ENCODE data around the gene LONP2.
"Not testable (repeated sequence)": the region's sequence is repeated elsewhere in the genome, so short reads cannot be mapped to it uniquely, and the experiment has no call there.

The LONP2 gene

GRCh38 chr16:48347980-48348379, 103.9 kb downstream of the LONP2 start:
- peak; percentile 16 for DNase-seq

GRCh38 chr16:48350736-48351135, 106.6 kb downstream of the LONP2 start:
- no peak for DNase-seq

- DNase-seq, result no peak
Measured at GRCh38 chr16:48352648-48353390, 108.7 kb downstream of the LONP2 start.

- DNase-seq, result peak; percentile 25
Measured at GRCh38 chr16:48353565-48354163, 109.6 kb downstream of the LONP2 start.

GRCh38 chr16:48354385-48354784, 110.3 kb downstream of the LONP2 start:
- not testable (repeated sequence) for DNase-seq

GRCh38 chr16:48354877-48355855, 111.1 kb downstream of the LONP2 start:
- DNase-seq, result no peak

DNA sequence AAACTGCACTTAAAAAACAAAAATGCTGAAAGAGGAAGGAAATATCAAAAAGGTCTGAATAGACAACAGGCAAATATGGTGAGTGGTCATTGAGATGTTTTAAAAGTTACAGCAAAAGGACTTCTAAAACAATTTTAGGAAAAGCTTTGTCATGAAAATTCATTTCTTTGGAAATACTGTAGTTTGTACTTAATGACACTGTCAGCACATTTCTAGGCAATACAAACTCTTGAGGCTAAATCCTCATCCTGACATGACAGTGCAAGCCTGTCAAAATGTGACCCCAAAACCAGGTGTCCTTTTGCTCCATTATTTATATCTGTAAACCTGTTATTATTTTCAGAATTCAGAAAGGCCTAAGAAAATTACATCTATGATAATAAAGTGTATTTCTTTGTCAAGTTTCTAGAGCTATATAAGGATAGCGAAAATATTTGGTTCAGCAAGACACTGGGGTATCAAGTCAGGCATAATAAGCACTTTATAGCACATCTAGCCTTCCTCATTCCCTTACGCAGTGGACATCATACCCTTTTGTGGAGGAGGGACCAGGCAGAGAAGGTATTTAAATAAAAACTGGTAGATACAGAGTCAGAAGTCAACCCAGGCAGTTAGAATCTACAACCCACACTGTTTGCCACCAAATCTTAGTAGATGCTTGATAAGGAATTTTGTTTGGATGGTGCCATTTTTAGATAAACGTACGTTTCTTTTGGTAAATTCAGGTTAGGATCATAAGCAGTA, 112.7 kb downstream of the LONP2 start:
- DNase-seq, result no peak

- DNase-seq, result no peak
Measured at GRCh38 chr16:48358419-48358818, 114.3 kb downstream of the LONP2 start.

DNA sequence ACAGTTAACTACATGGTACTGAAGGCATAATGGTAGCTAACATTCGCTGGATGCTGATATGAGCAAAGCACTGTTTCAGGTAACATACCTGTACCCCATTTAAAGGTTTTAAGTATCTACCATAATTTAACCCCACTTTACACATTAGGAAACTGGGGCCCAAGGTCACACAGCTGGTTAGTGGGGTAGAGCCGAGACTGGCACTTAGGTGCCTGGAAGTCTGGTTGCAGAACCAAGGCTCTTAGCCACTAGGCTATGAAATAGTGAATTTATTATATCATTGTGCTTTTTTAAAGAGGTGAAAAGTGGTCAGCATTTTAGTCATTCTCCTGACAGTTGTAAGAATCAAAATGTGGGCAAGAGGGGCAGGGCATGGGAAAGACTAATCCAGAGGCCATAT, 115.9 kb downstream of the LONP2 start:
- no peak for DNase-seq

DNA sequence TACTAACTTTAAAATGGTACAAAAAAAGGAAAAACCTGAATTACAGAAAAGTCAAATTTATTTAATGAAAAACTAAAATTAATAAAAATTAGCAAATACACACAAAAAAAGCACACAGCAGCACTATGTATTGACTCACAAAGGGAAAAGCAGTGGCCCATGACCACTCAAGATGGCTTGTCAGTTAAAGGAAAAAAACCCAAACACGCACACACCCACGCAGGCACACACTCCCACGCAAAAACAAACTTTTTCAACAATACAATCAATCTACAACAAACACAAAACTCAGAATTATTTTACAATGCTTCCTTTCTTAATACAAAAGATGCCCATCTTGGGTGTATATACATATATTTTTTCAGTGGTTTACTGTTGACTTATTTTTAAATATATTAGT, 116.9 kb downstream of the LONP2 start:
- DNase-seq, result no peak

DNA sequence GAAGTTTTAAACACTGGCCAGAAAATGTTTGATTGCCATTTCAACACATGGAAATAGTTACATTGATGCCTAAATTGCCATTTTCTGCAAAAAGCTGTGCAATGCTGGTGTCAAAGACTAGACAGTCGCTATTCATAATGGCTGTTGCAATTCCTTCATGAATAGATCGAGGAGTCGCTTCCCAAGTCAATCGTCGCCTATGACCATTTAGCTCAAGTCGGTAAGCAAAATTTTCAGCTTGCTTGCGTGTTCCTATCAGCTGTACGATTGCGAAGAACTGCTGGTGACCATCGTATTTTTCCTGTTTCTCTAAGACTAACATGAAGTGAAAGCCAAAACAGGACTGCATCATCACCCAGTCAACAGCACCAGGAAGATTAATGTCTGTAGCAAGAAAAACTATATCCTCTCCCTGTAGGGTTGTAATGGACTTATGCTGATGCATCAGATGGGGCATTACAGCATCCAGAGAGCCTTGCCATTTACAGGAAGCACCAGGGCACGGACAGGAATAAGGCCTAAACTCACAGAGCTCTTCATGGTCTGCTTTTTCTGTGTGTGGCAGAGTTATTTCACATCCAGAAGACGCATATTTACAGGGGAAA, 117.5 kb downstream of the LONP2 start:
- DNase-seq, result no peak

GRCh38 chr16:48365025-48365600, 121.0 kb downstream of the LONP2 start:
- DNase-seq, result no peak

DNA sequence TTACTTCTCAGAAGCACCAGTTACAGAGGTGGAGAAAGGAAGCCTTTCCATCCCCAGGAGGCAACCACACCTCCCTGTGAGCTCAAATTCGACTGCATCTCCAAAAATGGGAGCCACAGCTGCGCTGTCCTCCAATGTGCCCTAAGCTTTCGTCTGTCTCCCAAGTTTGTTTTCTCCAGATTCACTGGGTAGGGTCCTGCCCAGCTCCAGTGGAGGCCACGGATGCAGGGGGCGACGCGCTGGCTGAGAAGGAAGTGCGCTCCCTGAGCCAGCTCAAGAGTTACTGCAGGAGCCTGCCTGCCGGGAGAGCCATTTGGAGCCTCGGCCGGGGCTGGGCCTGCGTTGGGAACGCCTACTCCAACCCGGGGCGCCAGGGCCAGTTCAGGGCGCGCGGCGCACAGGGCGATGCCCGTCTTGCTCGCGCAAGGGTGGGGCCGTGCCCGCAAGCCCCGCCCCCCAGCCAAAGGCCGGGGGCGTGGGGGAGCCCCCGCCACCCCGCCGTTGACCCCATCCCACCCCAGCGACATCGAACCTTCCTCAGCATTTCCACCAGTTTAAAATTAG, 121.6 kb downstream of the LONP2 start:
- DNase-seq, result peak; percentile 79

DNA sequence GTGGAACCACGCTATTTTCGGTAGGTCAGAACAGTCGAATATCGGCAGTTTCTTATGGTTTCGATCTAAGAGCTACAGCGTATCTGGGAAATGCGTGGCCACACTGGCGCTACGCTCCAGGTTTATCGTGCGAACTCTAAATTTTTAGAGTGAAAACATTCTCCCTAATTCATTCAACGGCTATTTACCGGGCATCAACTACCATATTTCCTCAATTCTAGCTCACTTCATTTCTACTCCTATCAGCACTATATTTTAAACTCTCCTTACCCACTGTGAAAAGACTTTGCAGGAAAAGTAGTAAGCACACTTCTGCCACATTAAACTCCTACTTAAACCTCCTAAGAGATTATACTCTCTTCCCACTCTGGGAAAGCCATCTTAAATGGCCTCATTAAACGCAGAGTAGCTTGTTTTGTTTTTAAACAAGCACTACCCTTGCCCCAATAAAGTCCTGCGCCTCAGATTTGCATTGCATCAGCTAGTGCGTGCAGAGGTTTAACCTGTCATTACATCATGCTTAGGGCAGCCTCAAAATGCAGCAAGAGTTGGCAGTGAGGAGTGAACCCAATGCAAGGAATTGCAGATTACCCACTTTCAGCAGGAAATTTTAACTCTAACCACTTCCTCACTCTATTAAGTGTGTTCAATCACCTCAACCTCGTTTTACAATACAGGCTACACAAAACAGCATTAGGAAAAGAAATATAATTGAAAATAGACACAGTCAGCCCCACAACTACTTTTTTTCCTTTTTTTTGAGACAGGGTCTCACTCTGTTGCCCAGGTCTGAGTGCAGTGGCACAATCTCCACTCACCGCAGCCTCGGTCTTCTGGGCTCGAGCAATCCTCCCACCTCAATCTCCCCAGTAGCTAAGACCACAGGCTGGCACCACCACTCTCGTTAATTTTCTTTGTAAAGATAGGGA, 122.3 kb downstream of the LONP2 start:
- no peak for DNase-seq

GRCh38 chr16:48367441-48368049, 123.4 kb downstream of the LONP2 start:
- no peak for DNase-seq

GRCh38 chr16:48369765-48370164, 125.7 kb downstream of the LONP2 start:
- DNase-seq, result no peak

GRCh38 chr16:48370229-48370628, 126.1 kb downstream of the LONP2 start:
- no peak for DNase-seq

- DNase-seq, result not testable (repeated sequence)
Measured at GRCh38 chr16:48370668-48371392, 126.7 kb downstream of the LONP2 start.

GRCh38 chr16:48371393-48371780, 127.3 kb downstream of the LONP2 start:
- no peak for DNase-seq

Data from COR-L47 (cell line).